SKM-1 treated with dmso at 0.1 percent for 144 hours (cell line): ENCODE measurements around the gene ZNF534.
"Not testable (repeated sequence)": the region's sequence is repeated elsewhere in the genome, so short reads cannot be mapped to it uniquely, and the experiment has no call there.

ENCODE experiments used
- DNase-seq: peaks from one replicate; lab custom pipeline; 2025; ENCODE audit not compliant: unreplicated experiment; lab: John Stamatoyannopoulos, UW

ZNF534 gene

DNA sequence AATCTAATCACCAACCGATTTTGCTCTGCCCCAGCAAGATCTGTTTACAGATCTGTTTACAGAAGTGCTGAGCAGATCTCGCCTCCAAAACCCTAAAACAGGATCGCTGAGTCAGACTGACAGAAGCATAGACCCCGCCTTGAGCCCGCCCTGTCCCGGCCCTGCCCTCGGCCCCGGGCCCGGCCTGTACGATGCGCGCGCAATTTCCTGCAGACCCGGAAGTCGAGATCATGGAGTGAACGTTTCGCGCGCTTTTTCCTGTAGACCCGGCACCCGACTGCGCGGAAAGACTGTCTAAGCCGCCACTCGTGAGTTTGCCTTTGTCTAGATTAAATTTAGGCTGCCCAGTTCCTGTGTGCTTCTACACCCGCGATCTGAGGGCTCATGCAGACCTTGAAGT is at the start of gene ZNF534:
Gene ZNF534 (plus strand): TSS at position 212 of the 400 bp plus-strand sequence. CDS start 2,327 bp downstream, outside the sequence.
- no peak for DNase-seq

DNA sequence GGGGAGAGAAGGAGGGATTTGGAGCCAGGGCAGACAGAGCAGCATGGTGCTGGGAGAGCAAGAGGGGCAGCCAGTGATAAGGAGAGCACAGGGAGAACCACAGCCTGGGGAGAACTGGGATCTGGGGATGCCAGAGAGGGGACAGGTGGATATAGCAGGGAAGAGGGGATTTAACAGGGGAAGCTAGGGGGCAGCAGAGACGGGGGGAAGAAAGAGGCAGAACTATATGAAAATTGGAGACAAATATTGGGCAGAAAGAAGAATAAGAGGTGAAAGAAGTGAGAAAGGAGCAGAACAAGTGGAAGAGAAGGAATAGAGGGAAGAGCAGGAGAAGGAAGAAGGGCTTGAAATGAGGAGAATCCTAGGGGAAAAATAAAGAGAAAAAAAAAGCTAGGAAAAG is 37.8 kb upstream of the ZNF534 start:
- no peak for DNase-seq

- no peak for DNase-seq
These were observed 31.5 kb upstream of the ZNF534 start, which contains the start of gene ZNF528 for GRCh38 chr19:52397310-52398080. ZNF528 (plus strand) TSS chr19:52397849; CDS start chr19:52402014, 4,165 bp downstream.

DNA sequence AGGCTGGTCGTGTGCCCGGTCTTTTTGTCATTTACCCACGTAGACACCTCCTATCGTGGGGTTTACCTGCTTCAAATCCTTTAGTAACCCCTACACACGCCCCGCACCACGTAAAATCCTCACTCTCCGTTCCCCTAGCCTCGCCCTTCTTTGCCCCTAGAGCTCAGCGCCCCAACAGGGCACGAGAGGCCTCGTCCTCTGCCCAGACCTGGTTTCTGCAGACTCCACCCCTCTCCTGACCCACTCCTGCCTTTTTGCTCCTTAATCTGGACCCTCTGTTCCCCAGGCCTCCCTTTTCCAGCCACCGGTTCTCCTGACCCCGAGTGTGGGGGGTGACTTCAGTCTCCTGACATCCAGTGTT is 30.9 kb upstream of the ZNF534 start:
- no peak for DNase-seq

- no peak for DNase-seq
These were observed 18.7 kb upstream of the ZNF534 start for GRCh38 chr19:52410276-52410675.

DNA sequence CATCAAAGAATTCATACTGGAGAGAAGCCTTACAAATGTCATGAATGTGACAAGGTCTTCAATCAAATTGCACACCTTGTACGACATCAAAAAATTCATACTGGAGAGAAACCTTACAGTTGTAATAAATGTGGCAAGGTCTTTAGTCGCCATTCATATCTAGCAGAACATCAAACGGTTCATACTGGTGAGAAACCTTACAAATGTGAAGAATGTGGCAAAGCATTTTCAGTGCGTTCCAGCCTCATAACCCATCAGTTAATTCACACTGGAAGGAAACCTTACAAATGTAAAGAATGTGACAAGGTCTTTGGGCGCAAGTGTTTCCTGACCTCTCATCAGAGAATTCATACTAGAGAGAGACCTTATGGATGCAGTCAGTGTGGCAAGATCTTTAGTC is 13.2 kb upstream of the ZNF534 start:
- DNase-seq: no peak

DNA sequence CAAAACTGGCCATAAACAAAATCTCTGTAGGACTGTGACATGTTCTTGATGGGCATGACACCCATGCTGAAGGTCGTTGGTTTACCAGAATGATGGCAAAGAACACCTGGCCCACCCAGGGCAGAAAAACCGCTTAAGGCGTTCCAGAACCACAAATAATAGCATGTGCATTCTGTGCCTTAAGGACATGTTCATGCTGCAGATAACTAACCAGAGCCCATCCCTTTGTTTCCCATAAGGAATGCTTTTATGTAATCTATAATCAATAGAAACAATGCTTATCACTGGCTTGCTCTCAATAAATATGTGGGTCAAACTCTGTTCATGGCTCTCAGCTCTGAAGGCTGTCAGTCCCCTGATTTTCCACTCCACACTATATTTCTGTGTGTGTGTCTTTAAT is 13.2 kb downstream of the ZNF534 start:
- DNase-seq: no peak

GRCh38 chr19:52444506-52444905 is 15.6 kb downstream of the ZNF534 start:
- no peak for DNase-seq

- no peak for DNase-seq
These were observed 22.3 kb downstream of the ZNF534 start for GRCh38 chr19:52451241-52451640.

DNA sequence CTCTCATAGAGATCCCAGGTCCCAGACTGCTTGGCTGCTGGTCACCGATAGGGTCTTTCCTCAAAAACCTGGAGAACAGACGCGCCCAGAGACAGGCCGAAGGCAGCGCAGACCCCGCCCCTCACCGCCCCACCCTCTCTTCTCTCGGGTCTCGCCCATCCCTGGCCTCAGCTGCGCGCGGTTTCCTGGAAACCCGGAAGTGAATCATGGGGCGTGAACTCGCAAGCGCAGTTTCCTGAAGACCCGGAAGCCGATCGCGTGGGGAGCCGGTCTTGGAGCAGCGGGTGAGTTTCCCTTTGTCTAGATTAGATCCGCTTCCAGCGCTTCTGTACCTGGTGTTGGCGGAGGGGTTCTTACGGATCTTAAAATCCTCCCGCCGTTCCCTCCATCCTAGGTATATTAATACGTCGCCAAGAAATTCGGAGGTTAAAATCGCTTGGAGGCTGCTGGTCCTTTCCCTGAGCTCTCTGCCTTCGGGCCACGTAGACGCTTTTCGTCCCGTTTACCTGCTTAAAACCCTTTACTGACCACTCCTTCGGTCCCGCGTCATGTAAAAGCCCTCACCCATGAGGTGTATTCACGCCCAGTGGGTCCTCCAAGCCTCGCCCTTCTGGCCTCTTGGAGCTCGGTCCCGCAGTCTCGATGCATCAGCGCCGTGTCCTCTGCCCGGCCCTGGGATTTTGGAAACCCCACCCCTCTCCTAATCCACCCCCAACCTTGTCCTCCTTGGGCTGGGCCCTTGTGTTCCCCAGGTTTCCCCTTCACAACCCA is 24.6 kb downstream of the ZNF534 start, which contains the start of gene ZNF578:
Gene ZNF578 (plus strand): TSS at position 230 of the 771 bp plus-strand sequence. CDS start 48,293 bp downstream, outside the sequence.
- DNase-seq: no peak

- no peak for DNase-seq
These were observed 36.0 kb downstream of the ZNF534 start for GRCh38 chr19:52464798-52465470.

GRCh38 chr19:52473655-52474350 is 44.9 kb downstream of the ZNF534 start:
- DNase-seq: no peak

DNA sequence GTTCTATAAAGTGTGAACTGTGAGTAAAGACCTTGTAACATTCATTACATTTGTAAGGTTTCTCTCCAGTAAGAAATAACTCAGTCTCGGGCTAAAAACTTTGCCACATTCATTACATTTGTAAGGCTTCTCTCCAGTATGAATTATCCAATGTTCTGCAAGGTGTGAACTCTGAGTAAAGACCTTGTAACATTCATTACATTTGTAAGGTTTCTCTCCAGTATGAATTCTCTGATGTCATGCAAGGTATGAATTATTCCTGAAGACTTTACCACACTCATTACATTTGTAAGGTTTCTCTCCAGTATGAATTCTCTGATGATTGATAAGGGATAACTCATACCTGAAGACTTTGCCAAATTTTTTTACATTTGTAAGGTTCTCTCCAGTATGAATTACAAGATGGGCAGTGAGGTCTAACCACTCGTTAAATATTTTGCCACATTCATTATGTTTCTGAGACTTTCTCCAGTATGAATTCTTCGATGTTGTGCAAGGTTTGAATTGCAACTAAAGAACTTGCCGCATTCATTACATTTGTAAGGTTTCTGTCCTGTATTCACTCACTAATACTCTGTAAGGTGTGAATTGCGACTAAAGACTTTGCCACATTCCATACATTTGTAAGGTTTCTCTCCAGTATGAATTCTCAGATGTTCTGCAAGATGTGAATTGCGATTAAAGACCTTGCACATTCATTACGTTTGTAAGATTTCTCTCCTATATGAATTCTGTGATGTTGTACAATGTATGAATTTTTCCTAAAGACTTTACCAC is 45.6 kb downstream of the ZNF534 start:
- no peak for DNase-seq

- DNase-seq: not testable (repeated sequence)
These were observed 55.3 kb downstream of the ZNF534 start for GRCh38 chr19:52484111-52484743.

DNA sequence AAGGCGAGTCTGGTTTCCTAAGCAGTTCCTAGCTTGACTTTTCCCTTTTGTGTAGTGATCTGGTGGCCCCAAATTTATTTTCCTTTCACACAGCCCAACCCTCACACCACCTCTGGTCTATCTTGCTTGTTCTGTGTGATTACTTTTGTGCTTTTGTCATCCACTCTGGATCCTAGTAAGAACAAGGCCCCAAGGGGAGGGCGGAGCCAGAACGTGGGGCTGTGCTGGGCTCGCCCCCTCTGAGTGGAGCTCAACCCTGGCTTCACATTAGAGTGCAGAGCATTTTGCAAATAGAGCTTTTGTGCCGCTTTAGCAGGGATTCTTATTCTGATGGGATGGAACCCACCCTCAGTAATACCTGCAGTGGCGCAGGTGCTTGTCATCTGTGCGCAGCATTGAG is 56.1 kb downstream of the ZNF534 start:
- DNase-seq: not testable (repeated sequence)

- not testable (repeated sequence) for DNase-seq
These were observed 56.8 kb downstream of the ZNF534 start for GRCh38 chr19:52485561-52486240.

- DNase-seq: no peak
These were observed 63.4 kb downstream of the ZNF534 start for GRCh38 chr19:52492201-52492993.

DNA sequence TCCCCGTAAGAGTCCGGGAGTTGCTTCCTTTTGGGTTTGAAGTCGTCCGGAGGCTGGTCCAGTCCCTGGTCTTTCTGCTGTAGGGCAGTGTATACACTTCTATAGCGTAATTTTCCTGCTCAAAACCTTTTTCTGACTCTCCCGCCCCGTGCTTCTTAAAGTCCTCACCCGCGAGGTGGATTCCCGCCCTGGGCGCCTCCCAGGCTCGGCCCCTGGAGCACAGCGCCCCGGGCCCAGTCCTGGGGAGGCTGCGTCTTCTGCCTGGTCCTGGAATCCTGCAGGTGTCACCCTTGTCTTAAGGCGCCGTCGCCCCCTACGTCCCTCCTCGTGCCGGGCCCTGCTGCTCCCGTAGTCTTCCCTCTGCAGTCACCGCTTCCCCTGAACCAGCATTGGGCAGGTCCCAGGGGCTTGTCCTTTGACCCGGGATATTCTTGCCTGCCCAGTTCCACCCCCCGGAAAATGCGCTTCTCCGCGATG is 64.1 kb downstream of the ZNF534 start:
- DNase-seq: no peak
